Measurements from ENCODE around the gene BUD31. TPM values are rescaled to one million over a fixed set of nuclear protein-coding genes. Genes with fewer than 3 reads are reported as not detected.

BUD31 gene
- total and polyA plus RNA-seq, 9 of the 15 experiments (the other 6 are each of a cell fraction or from before 2014, with no cell fraction given): 105 to 342 (median 247) TPM

- FAIRE-seq (no peak), ATAC-seq (no peak), DNase-seq (ENCODE audit: extremely low read depth in 1 of 4, low spot score in 3 of 4) (no peak)
- in situ Hi-C loops (cut with MboI) (no loop called here), intact Hi-C loops (cut with micrococcal nuclease) (no loop called here)
- Histone ChIP-seq H3K4me3 (no peak overlapping the region), H3K79me2 (ENCODE audit: control insufficient read depth, insufficient read depth, low read length) (no peaks in the 10 kb centered on the region), H3K27me3 (ENCODE audit: control insufficient read depth in 2 of 2, insufficient read depth in 2 of 2, low read length in 2 of 2) (no peaks in the 10 kb centered on the region), H3K4me2 (ENCODE audit: insufficient read depth, low read length) (no peak overlapping the region), H2AFZ (ENCODE audit: low read depth, low read length) (no peak overlapping the region), H3K27ac (ENCODE audit: extremely low read depth, low read depth, low read length) (no peak overlapping the region), H3K36me3 (ENCODE audit: control insufficient read depth, insufficient read depth, low read length) (peaks cover 94% of the 10 kb centered on the region), H3K4me1 (replicated peaks in 1 of 2; ENCODE audit: control insufficient read depth in 2 of 2, insufficient read depth in 2 of 2, low read length in 2 of 2) (peaks cover 0 to 36% of the 10 kb centered on the region in 2 experiments; a peak in 2 of 5 replicates), H4K20me1 (replicated peaks; ENCODE audit: control insufficient read depth, insufficient read depth, low read length) (peaks cover 9% of the 10 kb centered on the region), H3K9ac (ENCODE audit: insufficient read depth in 1 of 2, low read depth in 2 of 2, low read length in 2 of 2) (no peak overlapping the region), H3K9me1 (ENCODE audit: control insufficient read depth, insufficient read depth, low read length) (no peaks in the 10 kb centered on the region), H3K9me3 (replicated peaks; ENCODE audit: control insufficient read depth, insufficient read depth, low read depth, low read length) (no peaks in the 10 kb centered on the region)
- POLR2A ChIA-PET: interaction anchor here (1.6 to 4.7 kb wide), 2 partner anchors 13 to 16 kb away, joined by 3 to 35 read pairs; partner anchors contain the start of genes BUD31 and PDAP1
- 92% methylated on average over 7 of the region's 8 CpGs for WGBS (ENCODE audit: insufficient coverage, low coverage, missing lambda C conversion rate)
- TF ChIP-seq PTRF (tag; IDR thresholded peaks at IDR 0.05) (no peak), ZC3H8 (IDR thresholded peaks at IDR 0.05) (no peak), GTF2A2 (tag; IDR thresholded peaks at IDR 0.05) (no peak), MCM5 (IDR thresholded peaks at IDR 0.05; ENCODE audit: low read depth) (no peak), HMG20B (CRISPR knock-in tag; IDR thresholded peaks at IDR 0.05) (no peak), PTBP1 (IDR thresholded peaks at IDR 0.05; ENCODE audit: low read depth, low read length) (no peak), CXXC5 (CRISPR knock-in tag; IDR thresholded peaks at IDR 0.05) (no peak), FOS (IDR thresholded peaks at IDR 0.05; ENCODE audit: extremely low read depth, insufficient read length) (no peak), ZNF212 (CRISPR knock-in tag; IDR thresholded peaks at IDR 0.05) (no peak), SAFB2 (IDR thresholded peaks at IDR 0.05; ENCODE audit: borderline replicate concordance, low read depth, low read length, severe bottlenecking) (no peak), ZNF589 (CRISPR knock-in tag; IDR thresholded peaks at IDR 0.05; ENCODE audit: low read depth) (no peak)
- TF ChIP-seq, protein P1, sequence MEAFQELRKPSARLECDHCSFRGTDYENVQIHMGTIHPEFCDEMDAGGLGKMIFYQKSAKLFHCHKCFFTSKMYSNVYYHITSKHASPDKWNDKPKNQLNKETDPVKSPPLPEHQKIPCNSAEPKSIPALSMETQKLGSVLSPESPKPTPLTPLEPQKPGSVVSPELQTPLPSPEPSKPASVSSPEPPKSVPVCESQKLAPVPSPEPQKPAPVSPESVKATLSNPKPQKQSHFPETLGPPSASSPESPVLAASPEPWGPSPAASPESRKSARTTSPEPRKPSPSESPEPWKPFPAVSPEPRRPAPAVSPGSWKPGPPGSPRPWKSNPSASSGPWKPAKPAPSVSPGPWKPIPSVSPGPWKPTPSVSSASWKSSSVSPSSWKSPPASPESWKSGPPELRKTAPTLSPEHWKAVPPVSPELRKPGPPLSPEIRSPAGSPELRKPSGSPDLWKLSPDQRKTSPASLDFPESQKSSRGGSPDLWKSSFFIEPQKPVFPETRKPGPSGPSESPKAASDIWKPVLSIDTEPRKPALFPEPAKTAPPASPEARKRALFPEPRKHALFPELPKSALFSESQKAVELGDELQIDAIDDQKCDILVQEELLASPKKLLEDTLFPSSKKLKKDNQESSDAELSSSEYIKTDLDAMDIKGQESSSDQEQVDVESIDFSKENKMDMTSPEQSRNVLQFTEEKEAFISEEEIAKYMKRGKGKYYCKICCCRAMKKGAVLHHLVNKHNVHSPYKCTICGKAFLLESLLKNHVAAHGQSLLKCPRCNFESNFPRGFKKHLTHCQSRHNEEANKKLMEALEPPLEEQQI (IDR thresholded peaks at IDR 0.05): no peak
- TF ChIP-seq, protein P2, sequence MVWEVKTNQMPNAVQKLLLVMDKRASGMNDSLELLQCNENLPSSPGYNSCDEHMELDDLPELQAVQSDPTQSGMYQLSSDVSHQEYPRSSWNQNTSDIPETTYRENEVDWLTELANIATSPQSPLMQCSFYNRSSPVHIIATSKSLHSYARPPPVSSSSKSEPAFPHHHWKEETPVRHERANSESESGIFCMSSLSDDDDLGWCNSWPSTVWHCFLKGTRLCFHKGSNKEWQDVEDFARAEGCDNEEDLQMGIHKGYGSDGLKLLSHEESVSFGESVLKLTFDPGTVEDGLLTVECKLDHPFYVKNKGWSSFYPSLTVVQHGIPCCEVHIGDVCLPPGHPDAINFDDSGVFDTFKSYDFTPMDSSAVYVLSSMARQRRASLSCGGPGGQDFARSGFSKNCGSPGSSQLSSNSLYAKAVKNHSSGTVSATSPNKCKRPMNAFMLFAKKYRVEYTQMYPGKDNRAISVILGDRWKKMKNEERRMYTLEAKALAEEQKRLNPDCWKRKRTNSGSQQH (CRISPR knock-in tag; IDR thresholded peaks at IDR 0.05): no peak
- TF ChIP-seq, protein P3, sequence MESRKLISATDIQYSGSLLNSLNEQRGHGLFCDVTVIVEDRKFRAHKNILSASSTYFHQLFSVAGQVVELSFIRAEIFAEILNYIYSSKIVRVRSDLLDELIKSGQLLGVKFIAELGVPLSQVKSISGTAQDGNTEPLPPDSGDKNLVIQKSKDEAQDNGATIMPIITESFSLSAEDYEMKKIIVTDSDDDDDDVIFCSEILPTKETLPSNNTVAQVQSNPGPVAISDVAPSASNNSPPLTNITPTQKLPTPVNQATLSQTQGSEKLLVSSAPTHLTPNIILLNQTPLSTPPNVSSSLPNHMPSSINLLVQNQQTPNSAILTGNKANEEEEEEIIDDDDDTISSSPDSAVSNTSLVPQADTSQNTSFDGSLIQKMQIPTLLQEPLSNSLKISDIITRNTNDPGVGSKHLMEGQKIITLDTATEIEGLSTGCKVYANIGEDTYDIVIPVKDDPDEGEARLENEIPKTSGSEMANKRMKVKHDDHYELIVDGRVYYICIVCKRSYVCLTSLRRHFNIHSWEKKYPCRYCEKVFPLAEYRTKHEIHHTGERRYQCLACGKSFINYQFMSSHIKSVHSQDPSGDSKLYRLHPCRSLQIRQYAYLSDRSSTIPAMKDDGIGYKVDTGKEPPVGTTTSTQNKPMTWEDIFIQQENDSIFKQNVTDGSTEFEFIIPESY (CRISPR knock-in tag; IDR thresholded peaks at IDR 0.05): no peak
- no TSS peak for BruUV-seq (replicated peaks)
- CTCF ChIA-PET (ENCODE audit: low intra/inter-chr PET ratio): interaction anchor here (1.0 kb wide), 1 partner anchor 27 kb away, joined by 3 read pairs; no protein-coding TSS in a partner anchor
Measured at GRCh38 chr7:99392046-99392445, 16.7 kb upstream of the BUD31 start.
